Neural progenitor cell (in vitro differentiated cells): ENCODE measurements around the gene GRIN2A. TPM values are rescaled to one million over a fixed set of nuclear protein-coding genes. Genes with fewer than 3 reads are reported as not detected.

ENCODE experiments used
- DNase-seq: peaks from one replicate; pipeline ENCODE4 v3.0.0-alpha.2; 2016; ENCODE audit warnings: low spot score
- H2AFZ ChIP-seq: fragments of 200-600 bp; sonication (generic); replicated peaks from 2 replicates; pipeline ENCODE4 v1.6.1; 2016; ENCODE audit warnings: antibody characterized with exemption
- H3F3A ChIP-seq: fragments of 200-600 bp; sonication (generic); 2 replicates; pipeline ENCODE4 v1.6.1; 2016; ENCODE audit warnings: antibody characterized with exemption, low read depth
- H3K27ac ChIP-seq: fragments of 200-600 bp; sonication (generic); 2 replicates; pipeline ENCODE4 v1.5.1; 2016; ENCODE audit warnings: mild to moderate bottlenecking
- H3K27me3 ChIP-seq: fragments of 200-600 bp; sonication (generic); 2 replicates; pipeline ENCODE4 v1.6.1; 2016; ENCODE audit warnings: mild to moderate bottlenecking, moderate library complexity
- H3K36me3 ChIP-seq: fragments of 200-600 bp; sonication (generic); 2 replicates; pipeline ENCODE4 v1.5.1; 2016
- H3K4me1 ChIP-seq: fragments of 200-600 bp; sonication (generic); 2 replicates; pipeline ENCODE4 v1.6.1; 2016; ENCODE audit warnings: mixed run types
- H3K4me2 ChIP-seq: fragments of 200-600 bp; sonication (generic); 2 replicates; pipeline ENCODE4 v1.6.1; 2016
- H3K4me3 ChIP-seq: fragments of 200-600 bp; sonication (generic); 2 replicates; pipeline ENCODE4 v1.5.1; 2016
- H3K79me2 ChIP-seq: fragments of 200-600 bp; sonication (generic); 2 replicates; pipeline ENCODE4 v1.6.1; 2016; ENCODE audit warnings: low read depth
- H3K9ac ChIP-seq: fragments of 200-600 bp; sonication (generic); 2 replicates; pipeline ENCODE4 v1.6.1; 2016
- H3K9me3 ChIP-seq: fragments of 200-600 bp; sonication (generic); 2 replicates; pipeline ENCODE4 v1.5.1; 2016; ENCODE audit warnings: low read depth
- H4K20me1 ChIP-seq: fragments of 200-600 bp; sonication (generic); 2 replicates; pipeline ENCODE4 v1.6.1; 2016; ENCODE audit warnings: low read depth
- H3K27ac Mint-ChIP-seq: 3 replicates; pipeline ENCODE4 v1.8.0; 2021; ENCODE audit warnings: mixed read lengths
- H3K27me3 Mint-ChIP-seq: 2 replicates; pipeline ENCODE4 v1.8.0; 2022; ENCODE audit warnings: low read depth, mild to moderate bottlenecking, inconsistent platforms, moderate library complexity, mixed read lengths; ENCODE audit not compliant: insufficient read depth
- H3K36me3 Mint-ChIP-seq: 3 replicates; pipeline ENCODE4 v1.8.0; 2021; ENCODE audit warnings: mixed read lengths
- H3K4me1 Mint-ChIP-seq: 3 replicates; pipeline ENCODE4 v1.8.0; 2021; ENCODE audit warnings: mixed read lengths
- H3K4me3 Mint-ChIP-seq: 3 replicates; pipeline ENCODE4 v1.8.0; 2021; ENCODE audit warnings: mild to moderate bottlenecking, moderate library complexity, mixed read lengths
- H3K9me3 Mint-ChIP-seq: 3 replicates; pipeline ENCODE4 v1.8.0; 2020; ENCODE audit warnings: mixed read lengths
- EZH2 ChIP-seq: fragments of 200-600 bp; sonication (generic); IDR thresholded peaks from 2 replicates; pipeline ENCODE4 v1.6.1; 2017; ENCODE audit warnings: antibody characterized with exemption, mild to moderate bottlenecking, moderate library complexity
- EZH2phosphoT487 ChIP-seq: fragments of 200-600 bp; sonication (generic); IDR thresholded peaks from 2 replicates; pipeline ENCODE4 v1.6.1; 2017; ENCODE audit warnings: antibody characterized with exemption
- total RNA-seq: library from RNA; depleted of rRNA; stranded (reverse); fragments of >200 nt; gene quantifications from 2 replicates; pipeline ENCODE4 v1.2.3, GENCODE V29; 2015; ENCODE audit warnings: low replicate concordance
- TF ChIP-seq, protein P1 (sequence below): fragments of 200-600 bp; sonication (generic); IDR thresholded peaks from 2 replicates; pipeline ENCODE4 v1.5.1; 2017; ENCODE audit warnings: antibody characterized with exemption, mild to moderate bottlenecking

Gene GRIN2A
- total RNA-seq, 1 donor from 2014 or later: 1.6 TPM

DNA sequence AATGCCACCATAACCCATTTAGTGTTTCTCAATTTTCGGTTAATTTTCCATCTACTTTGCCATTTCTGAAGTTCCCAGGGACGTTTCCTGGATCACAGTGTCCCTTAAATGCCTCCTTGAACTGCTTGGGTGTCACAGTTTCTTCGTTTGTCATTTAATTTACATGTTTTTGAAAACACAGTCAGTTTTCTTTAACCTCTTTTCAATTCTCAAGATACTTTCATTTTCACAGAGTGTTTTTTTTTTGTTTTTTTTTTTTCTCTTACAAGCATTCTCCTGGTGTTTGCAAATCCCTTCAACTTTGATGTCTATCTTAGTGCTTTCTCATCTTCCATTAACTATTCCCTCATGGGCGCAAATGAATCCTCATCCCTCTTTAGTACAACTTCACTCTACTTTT lies 283.7 kb downstream of the GRIN2A start:
- TF ChIP-seq, protein P1, sequence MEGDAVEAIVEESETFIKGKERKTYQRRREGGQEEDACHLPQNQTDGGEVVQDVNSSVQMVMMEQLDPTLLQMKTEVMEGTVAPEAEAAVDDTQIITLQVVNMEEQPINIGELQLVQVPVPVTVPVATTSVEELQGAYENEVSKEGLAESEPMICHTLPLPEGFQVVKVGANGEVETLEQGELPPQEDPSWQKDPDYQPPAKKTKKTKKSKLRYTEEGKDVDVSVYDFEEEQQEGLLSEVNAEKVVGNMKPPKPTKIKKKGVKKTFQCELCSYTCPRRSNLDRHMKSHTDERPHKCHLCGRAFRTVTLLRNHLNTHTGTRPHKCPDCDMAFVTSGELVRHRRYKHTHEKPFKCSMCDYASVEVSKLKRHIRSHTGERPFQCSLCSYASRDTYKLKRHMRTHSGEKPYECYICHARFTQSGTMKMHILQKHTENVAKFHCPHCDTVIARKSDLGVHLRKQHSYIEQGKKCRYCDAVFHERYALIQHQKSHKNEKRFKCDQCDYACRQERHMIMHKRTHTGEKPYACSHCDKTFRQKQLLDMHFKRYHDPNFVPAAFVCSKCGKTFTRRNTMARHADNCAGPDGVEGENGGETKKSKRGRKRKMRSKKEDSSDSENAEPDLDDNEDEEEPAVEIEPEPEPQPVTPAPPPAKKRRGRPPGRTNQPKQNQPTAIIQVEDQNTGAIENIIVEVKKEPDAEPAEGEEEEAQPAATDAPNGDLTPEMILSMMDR: no peak
- TF ChIP-seq EZH2phosphoT487: no peak
- TF ChIP-seq EZH2: no peak
- Histone ChIP-seq H3K4me1 (no peaks in the 10 kb centered on the region), H3K9ac (no peak overlapping the region), H3K36me3 (no peaks in the 10 kb centered on the region), H2AFZ (no peak overlapping the region), H3K79me2 (no peaks in the 10 kb centered on the region), H4K20me1 (no peaks in the 10 kb centered on the region), H3K27ac (no peak overlapping the region), H3F3A (no peaks in the 10 kb centered on the region), H3K9me3 (no peaks in the 10 kb centered on the region), H3K27me3 (no peaks in the 10 kb centered on the region), H3K4me3 (no peak overlapping the region), H3K4me2 (no peak overlapping the region)
- peaks cover 5% of the 10 kb centered on the region for H3K4me1 Mint-ChIP-seq
- peaks cover 5% of the 10 kb centered on the region for H3K27me3 Mint-ChIP-seq
- no peak for DNase-seq
- no peaks in the 10 kb centered on the region for H3K36me3 Mint-ChIP-seq
- H3K27ac Mint-ChIP-seq: no peak overlapping the region
- H3K4me3 Mint-ChIP-seq: no peak overlapping the region
- H3K9me3 Mint-ChIP-seq: no peaks in the 10 kb centered on the region

GRCh38 chr16:9898124-9898523 lies 284.1 kb downstream of the GRIN2A start:
- Histone ChIP-seq H3K4me1 (no peaks in the 10 kb centered on the region), H4K20me1 (no peaks in the 10 kb centered on the region), H3K9me3 (no peaks in the 10 kb centered on the region), H3K4me3 (no peak overlapping the region), H3K36me3 (no peaks in the 10 kb centered on the region), H3K9ac (no peak overlapping the region), H3K27me3 (no peaks in the 10 kb centered on the region), H2AFZ (no peak overlapping the region), H3K79me2 (no peaks in the 10 kb centered on the region), H3F3A (no peaks in the 10 kb centered on the region), H3K27ac (no peak overlapping the region), H3K4me2 (no peak overlapping the region)
- Mint-ChIP-seq H3K9me3 (no peaks in the 10 kb centered on the region), H3K4me1 (peaks cover under 1% of the 10 kb centered on the region), H3K36me3 (no peaks in the 10 kb centered on the region), H3K4me3 (no peak overlapping the region), H3K27ac (no peak overlapping the region), H3K27me3 (peaks cover 5% of the 10 kb centered on the region)
- DNase-seq: no peak
- TF ChIP-seq EZH2phosphoT487 (no peak), EZH2 (no peak)
- TF ChIP-seq, protein P1: no peak

DNA sequence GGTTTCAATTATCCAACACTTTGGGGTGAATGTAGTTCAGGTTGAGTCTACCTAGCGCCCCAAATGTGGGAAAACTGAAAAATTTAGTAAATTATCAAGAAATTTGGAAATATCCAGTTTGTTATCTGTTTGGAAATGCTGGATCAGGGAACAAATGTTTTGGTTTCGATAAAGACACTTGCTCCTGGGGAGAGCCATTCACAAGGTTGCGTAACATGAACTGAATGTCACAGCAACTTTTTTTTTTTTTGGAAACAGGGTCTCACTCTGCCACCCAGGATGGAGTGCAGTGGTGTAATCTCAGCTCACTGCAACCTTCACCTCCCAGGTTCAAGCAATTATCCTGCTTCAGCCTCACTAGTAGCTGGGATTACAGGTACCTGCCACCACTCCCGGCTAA lies 286.4 kb downstream of the GRIN2A start:
- Mint-ChIP-seq H3K4me3 (no peak overlapping the region), H3K27me3 (no peaks in the 10 kb centered on the region), H3K27ac (no peak overlapping the region), H3K36me3 (no peaks in the 10 kb centered on the region), H3K9me3 (no peaks in the 10 kb centered on the region), H3K4me1 (no peaks in the 10 kb centered on the region)
- Histone ChIP-seq H3K4me2 (no peak overlapping the region), H3K4me3 (no peak overlapping the region), H3F3A (no peaks in the 10 kb centered on the region), H3K4me1 (no peaks in the 10 kb centered on the region), H3K36me3 (no peaks in the 10 kb centered on the region), H3K27me3 (no peaks in the 10 kb centered on the region), H3K27ac (no peak overlapping the region), H3K9me3 (no peaks in the 10 kb centered on the region), H4K20me1 (no peaks in the 10 kb centered on the region), H3K9ac (no peak overlapping the region), H2AFZ (no peak overlapping the region), H3K79me2 (no peaks in the 10 kb centered on the region)
- TF ChIP-seq, protein P1: no peak
- TF ChIP-seq EZH2 (no peak), EZH2phosphoT487 (no peak)
- no peak for DNase-seq
